Activated naive CD4-positive, alpha-beta T cell treated with anti-CD3 and anti-CD28 coated beads, Interleukin-2, amount 50 U/mL, for 24 hours (primary cell): ENCODE measurements around the gene ABCD3.
A peak's percentile ranks its signal among the peaks of the same experiment; 100 is the strongest.
"Not testable (repeated sequence)": the region's sequence is repeated elsewhere in the genome, so short reads cannot be mapped to it uniquely, and the experiment has no call there.

ENCODE experiments used
- H3K27ac Mint-ChIP-seq: one replicate; pipeline ENCODE4 v1.8.0; 2021; ENCODE audit warnings: mild to moderate bottlenecking, mixed read lengths
- H3K27me3 Mint-ChIP-seq: one replicate; pipeline ENCODE4 v1.8.0; 2021; ENCODE audit warnings: mixed read lengths
- H3K36me3 Mint-ChIP-seq: one replicate; pipeline ENCODE4 v1.8.0; 2021; ENCODE audit warnings: mixed read lengths
- H3K4me1 Mint-ChIP-seq: one replicate; pipeline ENCODE4 v1.8.0; 2021; ENCODE audit warnings: mixed read lengths
- H3K4me3 Mint-ChIP-seq: one replicate; pipeline ENCODE4 v1.8.0; 2021; ENCODE audit warnings: mild to moderate bottlenecking, mixed read lengths
- H3K9me3 Mint-ChIP-seq: one replicate; pipeline ENCODE4 v1.8.0; 2021; ENCODE audit warnings: mixed read lengths

ABCD3 gene

DNA sequence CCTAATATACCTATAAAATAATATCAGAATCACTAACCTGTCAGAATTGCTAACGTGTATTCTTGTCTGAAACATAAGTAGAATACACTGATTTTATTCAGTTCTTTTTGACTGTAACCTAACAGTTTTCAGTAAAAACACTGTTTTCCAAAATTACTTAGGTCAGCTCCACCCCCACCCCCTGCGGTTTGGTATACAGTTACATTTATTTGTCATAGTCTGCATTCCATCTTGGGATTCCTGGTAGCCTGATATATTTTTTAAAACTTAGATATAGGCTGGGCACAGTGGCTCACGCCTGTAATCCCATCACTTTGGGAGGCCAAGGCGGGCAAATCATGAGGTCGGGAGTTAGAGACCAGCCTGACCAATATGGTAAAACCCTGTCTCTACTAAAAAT lies 19.8 kb upstream of the ABCD3 start:
- Mint-ChIP-seq H3K9me3 (no peaks in the 10 kb centered on the region), H3K36me3 (no peaks in the 10 kb centered on the region), H3K4me3 (no peak overlapping the region), H3K27me3 (peaks cover 2% of the 10 kb centered on the region), H3K4me1 (no peaks in the 10 kb centered on the region), H3K27ac (no peak overlapping the region)

DNA sequence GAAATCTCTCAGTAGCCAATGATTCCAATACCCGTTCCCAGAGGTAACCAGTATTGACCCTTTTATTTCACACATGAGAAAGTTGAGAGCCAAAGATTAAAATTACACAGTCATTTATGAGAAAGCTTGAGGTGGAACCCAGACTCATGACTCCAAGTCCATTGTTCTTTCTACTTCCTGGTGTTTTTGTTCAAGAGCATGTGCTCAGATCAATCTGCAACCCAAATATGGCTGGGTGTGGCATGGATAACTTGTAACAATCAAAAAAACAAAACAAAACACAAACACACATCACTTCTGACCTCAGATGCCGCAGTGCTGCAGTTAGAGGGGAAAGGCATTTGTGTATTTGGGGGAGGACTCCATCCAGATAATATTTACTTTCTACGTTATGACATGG lies 18.7 kb upstream of the ABCD3 start:
- no peak overlapping the region for H3K27ac Mint-ChIP-seq

DNA sequence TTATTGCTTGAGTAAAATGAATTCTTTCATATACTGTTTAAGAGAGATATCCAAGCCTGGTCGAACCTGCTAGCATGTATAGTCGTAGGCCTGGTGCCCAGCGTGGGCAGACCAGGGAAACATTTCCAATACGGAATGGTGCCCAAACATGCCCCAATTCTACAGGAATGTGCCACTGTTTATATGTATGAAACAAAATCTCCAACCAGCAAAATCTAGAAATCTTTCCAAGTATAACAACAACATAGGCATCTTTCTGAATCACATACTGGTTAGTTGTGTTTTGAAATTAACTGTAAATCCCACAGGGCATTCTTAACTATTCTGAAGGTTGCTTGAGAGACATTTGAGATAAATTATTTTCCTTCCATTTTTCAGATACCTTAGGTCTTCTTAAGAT lies 17.0 kb upstream of the ABCD3 start:
- H3K27me3 Mint-ChIP-seq: peaks cover 4% of the 10 kb centered on the region

More for the DNA sequence above, 18.7 kb upstream of the ABCD3 start:
- no peak overlapping the region for H3K4me3 Mint-ChIP-seq
- peaks cover 4% of the 10 kb centered on the region for H3K27me3 Mint-ChIP-seq
- no peaks in the 10 kb centered on the region for H3K36me3 Mint-ChIP-seq
- H3K9me3 Mint-ChIP-seq: no peaks in the 10 kb centered on the region
- H3K4me1 Mint-ChIP-seq: no peaks in the 10 kb centered on the region

DNA sequence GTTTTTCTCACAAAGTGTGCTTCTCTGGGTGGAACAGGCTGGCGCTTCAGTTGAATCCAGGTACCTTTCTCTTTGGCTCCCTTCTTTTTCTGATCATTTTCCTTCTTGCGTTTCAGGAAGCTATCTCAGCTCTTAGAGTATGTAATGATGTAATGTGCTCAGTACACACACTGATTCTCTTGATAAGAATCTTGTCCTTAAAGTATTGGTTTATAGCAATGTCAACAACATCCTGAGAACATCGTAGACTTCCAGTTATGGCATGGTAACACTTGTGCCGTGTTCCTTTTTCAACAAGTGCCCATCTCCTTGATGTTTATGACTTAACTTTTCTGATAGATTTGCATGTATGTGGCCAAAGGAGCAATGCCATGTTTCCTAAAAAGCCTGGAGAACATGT lies 11.7 kb upstream of the ABCD3 start:
- no peak overlapping the region for H3K4me3 Mint-ChIP-seq
- H3K9me3 Mint-ChIP-seq: no peaks in the 10 kb centered on the region
- peaks cover 11% of the 10 kb centered on the region for H3K27me3 Mint-ChIP-seq
- no peak overlapping the region for H3K27ac Mint-ChIP-seq
- no peaks in the 10 kb centered on the region for H3K36me3 Mint-ChIP-seq
- no peaks in the 10 kb centered on the region for H3K4me1 Mint-ChIP-seq

More for the DNA sequence above, 17.0 kb upstream of the ABCD3 start:
- Mint-ChIP-seq H3K4me3 (no peak overlapping the region), H3K36me3 (no peaks in the 10 kb centered on the region), H3K4me1 (no peaks in the 10 kb centered on the region), H3K9me3 (no peaks in the 10 kb centered on the region), H3K27ac (no peak overlapping the region)

DNA sequence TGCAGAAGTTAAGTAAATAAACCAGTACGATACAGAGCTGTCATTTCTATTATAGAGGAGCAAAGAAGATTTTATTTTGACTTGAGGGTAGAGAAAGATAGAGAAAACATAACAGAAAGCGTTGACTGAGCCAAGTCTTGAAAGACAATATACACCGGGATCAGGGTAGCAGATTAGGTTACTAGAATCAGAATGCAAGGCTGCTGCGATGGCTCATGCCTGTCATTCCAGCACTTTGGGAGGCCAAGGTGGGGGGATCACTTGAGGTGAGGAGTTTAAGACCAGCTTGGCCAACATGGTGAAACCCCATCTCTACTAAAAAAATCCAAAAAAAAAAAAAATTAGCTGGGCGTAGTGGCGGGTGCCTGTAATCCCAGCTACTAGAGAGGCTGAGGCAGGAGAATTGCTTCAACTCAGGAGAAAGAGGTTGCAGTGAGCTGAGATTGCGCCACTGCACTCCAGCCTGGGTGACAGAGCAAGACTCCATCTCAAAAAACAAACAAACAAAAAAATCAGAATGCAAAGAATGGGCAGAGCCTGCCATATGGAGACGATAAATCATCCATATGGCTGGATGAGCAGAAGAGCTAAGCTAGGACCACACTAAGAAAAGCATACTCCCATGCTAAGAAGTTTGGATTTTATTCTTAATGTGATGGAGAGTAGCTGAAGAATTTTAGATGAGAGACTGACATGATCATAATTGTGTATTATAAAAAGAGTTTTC lies 9.9 kb upstream of the ABCD3 start:
- H3K4me1 Mint-ChIP-seq: no peaks in the 10 kb centered on the region
- H3K4me3 Mint-ChIP-seq: no peak overlapping the region
- H3K36me3 Mint-ChIP-seq: peaks cover 1% of the 10 kb centered on the region
- H3K27ac Mint-ChIP-seq: no peak overlapping the region
- H3K9me3 Mint-ChIP-seq: no peaks in the 10 kb centered on the region
- peaks cover 14% of the 10 kb centered on the region for H3K27me3 Mint-ChIP-seq

DNA sequence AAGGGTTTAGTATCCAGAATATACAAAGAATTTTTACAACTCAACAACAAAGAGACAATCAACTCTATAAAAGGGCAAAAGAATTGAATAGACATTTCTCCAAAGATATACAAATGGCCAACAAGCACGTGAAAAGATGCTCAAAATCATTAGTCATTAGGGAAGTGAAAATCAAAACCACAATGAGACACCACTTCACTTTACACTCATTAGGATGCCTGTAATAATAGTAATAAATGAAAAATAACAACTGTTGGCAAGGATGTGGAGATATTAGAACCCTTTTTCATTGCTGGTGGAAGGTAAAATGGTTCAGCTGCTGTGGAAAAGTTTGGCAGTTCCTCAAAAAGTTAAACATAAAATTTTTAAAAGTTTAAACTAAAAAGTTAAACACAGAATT lies 7.0 kb upstream of the ABCD3 start:
- H3K27ac Mint-ChIP-seq: no peak overlapping the region
- H3K4me1 Mint-ChIP-seq: no peaks in the 10 kb centered on the region
- H3K36me3 Mint-ChIP-seq: peaks cover 1% of the 10 kb centered on the region
- H3K4me3 Mint-ChIP-seq: no peak overlapping the region
- peaks cover 11% of the 10 kb centered on the region for H3K27me3 Mint-ChIP-seq
- no peaks in the 10 kb centered on the region for H3K9me3 Mint-ChIP-seq

DNA sequence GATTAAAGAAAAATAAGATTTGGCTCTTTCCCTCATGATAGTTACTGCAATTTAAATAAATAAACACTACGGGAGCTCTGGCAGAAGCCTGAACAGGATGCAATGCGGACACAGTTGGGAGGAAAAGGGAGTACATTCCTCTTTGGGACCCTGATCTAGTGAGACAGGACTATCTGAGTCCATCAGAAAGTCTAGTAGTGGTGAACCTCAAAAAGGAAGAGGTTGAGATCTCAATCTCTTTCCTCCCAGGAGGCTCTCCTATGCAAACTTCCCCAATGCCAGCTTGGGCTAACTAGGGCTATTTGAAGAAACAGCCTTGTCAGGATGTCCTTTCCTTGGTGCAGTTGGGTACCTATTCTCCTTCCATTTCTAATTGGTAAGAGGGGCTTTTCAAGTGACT lies 4.9 kb upstream of the ABCD3 start:
- peaks cover 4% of the 10 kb centered on the region for H3K27me3 Mint-ChIP-seq

DNA sequence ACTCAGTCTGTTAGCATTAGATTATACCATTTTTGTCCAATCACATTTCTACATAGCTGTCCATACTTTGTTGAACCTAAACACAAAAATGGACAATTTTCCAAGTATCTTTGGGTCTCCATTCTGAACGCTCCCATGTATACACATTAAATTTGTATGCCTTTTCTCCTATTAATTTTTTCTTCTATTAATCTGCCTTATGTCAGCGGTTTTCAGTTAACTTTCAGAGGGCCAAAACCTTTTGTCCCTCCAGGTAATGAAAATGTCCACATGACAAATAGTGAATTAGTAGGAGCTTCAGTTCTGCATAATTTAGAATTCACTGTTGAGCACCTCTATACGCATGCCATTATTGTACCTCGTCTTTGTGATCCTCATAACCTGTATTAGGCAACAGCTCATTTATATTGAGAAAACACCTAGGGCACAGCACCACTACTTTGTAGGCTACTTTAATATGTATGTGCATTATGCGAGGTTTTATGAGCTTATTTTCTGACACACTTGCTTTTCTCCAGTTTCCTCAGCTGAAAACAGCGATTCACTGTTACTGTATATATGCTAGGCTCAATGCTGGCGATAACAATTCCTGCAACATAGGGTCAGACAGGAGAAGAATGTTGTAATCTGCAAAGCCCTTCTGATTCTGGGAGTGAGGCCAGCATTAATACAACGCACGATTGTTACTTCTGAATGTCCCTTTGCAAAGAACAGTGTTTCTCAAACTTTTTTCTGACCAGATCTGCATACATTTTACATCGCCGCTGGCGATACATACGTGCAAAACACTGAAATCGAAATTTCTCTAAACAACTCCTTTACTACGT lies 1.1 kb upstream of the ABCD3 start:
- Mint-ChIP-seq H3K4me1 (peaks cover 30% of the 10 kb centered on the region), H3K36me3 (no peaks in the 10 kb centered on the region), H3K27me3 (no peaks in the 10 kb centered on the region), H3K27ac (no peak overlapping the region), H3K9me3 (no peaks in the 10 kb centered on the region), H3K4me3 (no peak overlapping the region)

More for the DNA sequence above, 4.9 kb upstream of the ABCD3 start:
- no peak overlapping the region for H3K4me3 Mint-ChIP-seq
- H3K27ac Mint-ChIP-seq: no peak overlapping the region
- H3K4me1 Mint-ChIP-seq: no peaks in the 10 kb centered on the region
- no peaks in the 10 kb centered on the region for H3K9me3 Mint-ChIP-seq
- peaks cover 1% of the 10 kb centered on the region for H3K36me3 Mint-ChIP-seq

DNA sequence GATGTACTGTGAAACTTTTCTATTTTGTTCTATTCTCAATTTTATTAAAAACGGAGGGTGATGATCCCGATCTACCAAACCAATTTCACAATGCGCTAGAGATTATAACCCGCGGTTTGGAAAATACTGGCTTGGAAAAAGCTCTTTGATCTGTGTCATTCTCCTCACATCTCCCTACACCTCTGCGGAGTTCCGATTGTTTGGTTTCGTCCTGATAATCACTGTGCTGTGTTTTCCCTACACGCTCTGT lies 536 bp upstream of the ABCD3 start:
- no peaks in the 10 kb centered on the region for H3K36me3 Mint-ChIP-seq
- no peaks in the 10 kb centered on the region for H3K27me3 Mint-ChIP-seq
- H3K27ac Mint-ChIP-seq: no peak overlapping the region
- H3K4me3 Mint-ChIP-seq: no peak overlapping the region
- H3K4me1 Mint-ChIP-seq: peaks cover 36% of the 10 kb centered on the region
- H3K9me3 Mint-ChIP-seq: no peaks in the 10 kb centered on the region

DNA sequence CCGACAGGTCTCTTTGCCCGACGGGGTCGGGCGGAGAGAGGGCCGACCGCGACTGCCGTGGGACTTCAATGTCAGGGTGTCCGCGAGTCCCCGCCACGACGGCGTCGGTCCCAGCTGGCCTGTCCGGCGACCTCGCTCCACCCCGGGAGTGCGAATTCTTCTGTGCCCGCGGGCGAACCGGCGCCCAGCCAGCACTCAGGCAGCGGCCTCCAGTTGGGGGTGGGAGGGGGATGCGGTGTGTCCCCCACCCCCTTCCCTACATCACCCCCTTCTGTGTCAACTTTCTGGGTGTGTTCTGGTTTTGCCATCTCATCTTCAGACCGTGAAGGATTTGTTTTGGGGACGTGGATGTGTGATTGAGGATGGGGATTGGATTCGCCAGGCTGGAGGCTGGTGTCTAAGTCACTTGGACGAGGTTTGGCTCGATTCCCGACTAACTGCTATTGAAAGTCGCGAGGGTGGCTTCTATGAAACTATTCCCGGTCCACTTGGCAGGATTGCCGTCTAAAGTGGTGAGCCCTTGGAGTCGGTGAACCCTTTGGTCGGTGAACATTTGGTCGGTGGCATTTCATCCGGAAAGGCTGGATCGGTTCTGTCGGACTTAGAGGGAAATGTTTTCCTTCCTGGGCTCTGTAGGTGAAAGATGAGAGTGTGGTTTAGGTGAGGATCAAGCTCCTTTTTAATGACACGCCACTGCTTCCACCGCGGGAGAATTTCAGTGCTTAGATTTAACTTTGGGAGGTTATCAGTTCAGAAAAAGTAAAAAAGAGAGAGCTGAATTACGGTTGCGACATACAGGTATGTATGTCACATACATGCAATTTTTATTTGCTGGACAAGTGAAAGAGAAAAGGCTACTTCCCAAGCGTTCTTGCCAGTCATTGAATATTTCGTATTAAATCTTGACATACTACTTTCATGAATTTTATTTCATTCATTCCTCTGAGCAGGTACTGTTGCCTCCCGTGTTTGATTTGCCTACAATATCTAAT lies 771 bp downstream of the ABCD3 start:
- H3K4me3 Mint-ChIP-seq: no peak overlapping the region
- peaks cover 49% of the 10 kb centered on the region for H3K4me1 Mint-ChIP-seq
- peak overlapping the region; percentile 43 for H3K27ac Mint-ChIP-seq
- no peaks in the 10 kb centered on the region for H3K9me3 Mint-ChIP-seq
- H3K27me3 Mint-ChIP-seq: no peaks in the 10 kb centered on the region
- H3K36me3 Mint-ChIP-seq: no peaks in the 10 kb centered on the region

DNA sequence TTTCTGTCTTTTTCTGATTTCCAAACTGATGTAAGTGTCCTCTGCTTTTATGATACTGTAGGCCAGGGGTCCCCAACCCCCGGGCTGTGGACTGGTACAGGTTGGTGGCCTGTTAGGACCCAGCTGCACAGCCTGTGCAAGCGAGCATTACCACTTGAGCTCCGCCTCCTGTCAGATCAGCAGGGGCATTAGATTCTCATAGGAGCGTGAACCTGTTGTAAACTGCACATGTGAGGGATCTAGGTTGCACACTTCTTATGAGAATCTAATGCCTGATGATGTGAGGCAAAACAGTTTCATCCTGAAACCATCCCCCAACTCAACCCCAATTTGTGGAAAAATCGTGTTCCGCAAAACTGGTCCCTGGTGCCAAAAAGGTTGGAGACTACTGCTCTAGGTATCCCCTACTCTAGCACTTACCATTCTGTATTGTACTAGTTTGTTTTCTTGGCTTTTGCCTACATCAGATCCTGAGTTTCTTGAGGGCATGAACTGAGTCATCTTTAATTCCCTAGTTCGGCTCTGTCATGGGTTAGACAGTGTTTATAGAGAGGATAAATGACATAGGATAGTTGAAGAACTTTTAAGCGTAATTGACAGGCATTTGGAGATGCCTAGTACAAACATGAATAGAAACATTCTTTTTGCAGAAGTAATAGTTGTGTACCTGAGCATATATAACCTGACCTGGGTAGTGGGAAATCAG lies 4.1 kb downstream of the ABCD3 start:
- H3K4me3 Mint-ChIP-seq: peak overlapping the region; percentile 12
- H3K36me3 Mint-ChIP-seq: no peaks in the 10 kb centered on the region
- no peaks in the 10 kb centered on the region for H3K9me3 Mint-ChIP-seq
- H3K27me3 Mint-ChIP-seq: no peaks in the 10 kb centered on the region
- peaks cover 76% of the 10 kb centered on the region for H3K4me1 Mint-ChIP-seq
- H3K27ac Mint-ChIP-seq: no peak overlapping the region

DNA sequence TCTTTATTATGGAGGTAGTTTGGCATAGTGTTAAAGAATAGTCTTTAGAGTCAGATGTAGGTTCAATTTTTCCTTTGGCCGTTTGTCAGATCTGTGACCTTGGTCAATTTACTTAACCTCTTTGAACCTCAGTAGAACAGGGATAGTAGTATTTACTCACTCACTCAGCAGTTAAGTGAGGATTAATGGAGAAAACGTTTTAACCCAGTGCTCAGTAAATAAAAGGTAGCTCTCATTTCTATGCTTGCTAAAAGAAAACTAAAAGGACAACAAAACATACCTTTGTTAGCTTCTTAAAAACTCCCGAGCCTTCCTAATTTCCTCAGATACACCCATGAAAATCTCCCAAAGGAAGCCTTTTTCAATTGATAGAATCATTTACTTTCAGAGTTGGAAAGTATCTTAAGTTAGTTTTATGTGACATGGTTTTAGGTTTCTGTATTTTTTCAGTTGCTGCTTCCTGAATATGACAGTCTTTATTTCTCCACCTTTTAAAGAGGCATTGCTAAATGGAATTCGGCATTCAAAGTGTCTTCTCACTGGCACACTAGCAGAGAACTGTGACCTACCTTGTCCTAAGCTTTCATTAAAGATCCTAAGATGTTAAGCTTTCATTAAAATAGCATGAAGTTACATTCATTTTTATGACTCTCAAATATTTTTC lies 7.8 kb downstream of the ABCD3 start:
- no peaks in the 10 kb centered on the region for H3K27me3 Mint-ChIP-seq
- H3K27ac Mint-ChIP-seq: no peak overlapping the region
- peaks cover 77% of the 10 kb centered on the region for H3K4me1 Mint-ChIP-seq
- peaks cover 4% of the 10 kb centered on the region for H3K36me3 Mint-ChIP-seq
- H3K4me3 Mint-ChIP-seq: no peak overlapping the region
- no peaks in the 10 kb centered on the region for H3K9me3 Mint-ChIP-seq

DNA sequence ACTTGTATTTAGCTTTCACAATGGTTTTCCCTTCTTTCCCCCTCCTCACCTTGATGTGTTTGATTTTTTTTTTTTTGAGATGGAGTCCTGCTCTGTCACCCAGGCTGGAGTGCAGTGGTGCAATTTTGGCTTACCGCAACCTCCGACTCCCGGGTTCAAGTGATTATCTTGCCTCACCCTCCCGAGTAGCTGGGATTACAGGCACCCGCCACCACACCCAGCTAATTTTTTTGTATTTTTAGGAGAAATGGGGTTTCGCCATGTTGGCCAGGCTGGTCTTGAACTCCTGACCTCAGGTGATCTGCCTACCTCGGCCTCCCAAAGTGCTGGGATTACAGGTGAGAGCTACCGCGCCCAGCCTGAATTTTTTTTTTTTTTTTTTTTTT lies 8.3 kb downstream of the ABCD3 start:
- H3K4me1 Mint-ChIP-seq: peaks cover 76% of the 10 kb centered on the region
- not testable (repeated sequence) for H3K27me3 Mint-ChIP-seq, H3K9me3 Mint-ChIP-seq, H3K4me3 Mint-ChIP-seq, H3K36me3 Mint-ChIP-seq, H3K27ac Mint-ChIP-seq

DNA sequence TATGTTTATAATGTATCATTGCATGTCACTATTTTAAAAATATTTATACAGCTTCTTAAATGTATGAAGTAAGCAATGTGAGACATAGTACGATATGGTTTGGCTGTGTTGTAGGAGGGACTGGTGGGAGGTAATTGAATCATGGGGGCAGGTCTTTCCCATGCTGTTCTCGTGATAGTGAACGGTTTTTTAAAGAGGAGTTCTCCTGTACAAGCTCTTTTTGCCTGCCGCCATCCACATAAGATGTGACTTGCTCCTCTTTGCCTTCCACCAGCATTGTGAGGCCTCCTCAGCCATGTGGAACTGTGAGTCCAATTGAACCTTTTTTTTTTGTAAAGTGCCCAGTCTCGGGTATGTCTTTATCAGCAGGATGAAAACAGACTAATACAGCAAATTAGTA lies 10.3 kb downstream of the ABCD3 start:
- H3K36me3 Mint-ChIP-seq: peaks cover 4% of the 10 kb centered on the region
- H3K9me3 Mint-ChIP-seq: no peaks in the 10 kb centered on the region
- no peak overlapping the region for H3K27ac Mint-ChIP-seq
- H3K4me3 Mint-ChIP-seq: no peak overlapping the region
- H3K27me3 Mint-ChIP-seq: no peaks in the 10 kb centered on the region
- peaks cover 60% of the 10 kb centered on the region for H3K4me1 Mint-ChIP-seq
